ENCODE data around the gene EVL. TPM values are rescaled to one million over a fixed set of nuclear protein-coding genes. Genes with fewer than 3 reads are reported as not detected.

Gene EVL
- total RNA-seq, 1 donor, result 16.6 TPM

DNA sequence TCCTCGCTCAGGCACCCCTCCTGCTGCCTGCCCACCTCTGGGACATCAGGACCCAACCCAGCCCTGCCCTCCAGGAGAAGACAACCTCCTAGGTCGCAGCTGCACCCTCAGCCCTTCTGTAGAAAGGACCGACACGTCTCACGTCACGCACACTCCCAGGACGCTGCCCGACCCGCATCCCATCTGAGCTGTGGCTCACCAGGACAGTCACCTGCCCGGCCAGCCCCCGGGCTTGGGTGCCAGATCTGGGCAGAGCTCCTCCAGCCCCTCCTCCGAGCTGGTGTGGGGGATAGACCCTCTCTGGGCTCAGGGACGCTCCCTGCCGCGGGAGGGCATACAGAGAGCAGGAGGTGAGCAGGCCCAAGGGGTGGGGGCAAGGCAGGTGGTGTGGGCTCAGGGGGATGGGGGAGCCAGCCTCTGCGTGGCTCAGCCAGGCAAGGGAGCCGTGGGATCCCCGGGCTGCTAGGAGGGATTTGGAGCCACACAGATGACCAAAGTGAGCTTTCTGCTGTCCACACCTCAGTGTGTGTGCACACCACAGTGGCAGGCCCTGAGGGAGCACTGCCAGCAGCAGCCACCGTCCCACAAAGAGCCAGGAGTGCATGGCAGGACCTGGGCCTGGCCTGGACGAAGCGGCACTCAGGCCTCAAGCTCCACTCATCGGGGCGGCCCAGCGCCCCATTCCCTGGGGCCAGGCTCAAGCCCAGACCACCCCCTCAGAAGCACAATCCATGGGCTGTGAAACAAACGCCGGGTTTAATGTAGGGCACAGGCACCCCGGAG lies 80.7 kb downstream of the EVL start:
- TF ChIP-seq, protein P1, sequence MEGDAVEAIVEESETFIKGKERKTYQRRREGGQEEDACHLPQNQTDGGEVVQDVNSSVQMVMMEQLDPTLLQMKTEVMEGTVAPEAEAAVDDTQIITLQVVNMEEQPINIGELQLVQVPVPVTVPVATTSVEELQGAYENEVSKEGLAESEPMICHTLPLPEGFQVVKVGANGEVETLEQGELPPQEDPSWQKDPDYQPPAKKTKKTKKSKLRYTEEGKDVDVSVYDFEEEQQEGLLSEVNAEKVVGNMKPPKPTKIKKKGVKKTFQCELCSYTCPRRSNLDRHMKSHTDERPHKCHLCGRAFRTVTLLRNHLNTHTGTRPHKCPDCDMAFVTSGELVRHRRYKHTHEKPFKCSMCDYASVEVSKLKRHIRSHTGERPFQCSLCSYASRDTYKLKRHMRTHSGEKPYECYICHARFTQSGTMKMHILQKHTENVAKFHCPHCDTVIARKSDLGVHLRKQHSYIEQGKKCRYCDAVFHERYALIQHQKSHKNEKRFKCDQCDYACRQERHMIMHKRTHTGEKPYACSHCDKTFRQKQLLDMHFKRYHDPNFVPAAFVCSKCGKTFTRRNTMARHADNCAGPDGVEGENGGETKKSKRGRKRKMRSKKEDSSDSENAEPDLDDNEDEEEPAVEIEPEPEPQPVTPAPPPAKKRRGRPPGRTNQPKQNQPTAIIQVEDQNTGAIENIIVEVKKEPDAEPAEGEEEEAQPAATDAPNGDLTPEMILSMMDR (IDR thresholded peaks at IDR 0.05; ENCODE audit: extremely low read depth, low read depth, low read length), result no peak
- no peak overlapping the region for H3K4me2 ChIP-seq (ENCODE audit: insufficient read depth, low read length)
- H3K27me3 ChIP-seq (ENCODE audit: insufficient read depth, low read length), result peaks cover 2% of the 10 kb centered on the region
- peak; percentile 80 for DNase-seq (ENCODE audit: insufficient read length, low spot score, missing footprints)
- H3K79me2 ChIP-seq (ENCODE audit: insufficient read depth, low read length), result no peaks in the 10 kb centered on the region
- no peak overlapping the region for H3K4me3 ChIP-seq (ENCODE audit: insufficient read depth, low read length)
- no peaks in the 10 kb centered on the region for H3K4me1 ChIP-seq (ENCODE audit: insufficient read depth, low read length)
- no peaks in the 10 kb centered on the region for H3K9me3 ChIP-seq (ENCODE audit: low read depth, low read length)
- peaks cover 3% of the 10 kb centered on the region for H3K36me3 ChIP-seq (ENCODE audit: insufficient read depth, low read length)
- H3K27ac ChIP-seq (ENCODE audit: low read depth, low read length), result no peak overlapping the region
- no peaks in the 10 kb centered on the region for H4K20me1 ChIP-seq (ENCODE audit: insufficient read depth, low read length)
- no peak overlapping the region for H2AFZ ChIP-seq (ENCODE audit: low read length)

GRCh38 chr14:100146531-100147091 lies 81.4 kb downstream of the EVL start:
- H4K20me1 ChIP-seq (ENCODE audit: insufficient read depth, low read length), result no peaks in the 10 kb centered on the region

DNA sequence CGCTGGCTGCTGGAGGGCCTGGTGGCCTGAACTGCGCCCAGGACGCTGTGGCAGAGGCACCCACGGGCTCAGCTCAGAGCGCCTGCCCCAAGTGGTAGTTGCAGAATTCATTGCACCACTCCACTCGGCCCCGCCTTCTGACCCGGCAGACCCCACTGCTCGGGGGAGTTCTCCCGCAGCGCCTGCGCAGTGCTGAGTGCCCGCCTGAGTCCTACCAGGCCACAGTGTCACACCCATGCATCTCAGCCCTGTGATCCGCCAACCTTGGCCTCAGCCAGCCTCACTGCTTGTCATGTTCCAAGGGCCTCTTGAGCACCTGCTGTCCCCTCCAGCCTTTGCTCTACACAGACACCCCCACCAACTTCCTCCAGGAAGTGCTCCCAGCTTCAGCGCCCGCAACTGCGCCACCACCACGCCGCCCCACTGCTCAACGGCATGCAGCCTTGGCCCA lies 82.0 kb downstream of the EVL start:
- no peak overlapping the region for H2AFZ ChIP-seq (ENCODE audit: low read length)
- no peak for DNase-seq (ENCODE audit: insufficient read length, low spot score, missing footprints)
- peaks cover 3% of the 10 kb centered on the region for H3K36me3 ChIP-seq (ENCODE audit: insufficient read depth, low read length)
- H3K27me3 ChIP-seq (ENCODE audit: insufficient read depth, low read length), result peaks cover 2% of the 10 kb centered on the region
- H3K9me3 ChIP-seq (ENCODE audit: low read depth, low read length), result no peaks in the 10 kb centered on the region
- TF ChIP-seq, protein P1 (IDR thresholded peaks at IDR 0.05; ENCODE audit: extremely low read depth, low read depth, low read length), result no peak
- H3K4me1 ChIP-seq (ENCODE audit: insufficient read depth, low read length), result no peaks in the 10 kb centered on the region
- no peak overlapping the region for H3K4me2 ChIP-seq (ENCODE audit: insufficient read depth, low read length)
- no peak overlapping the region for H3K27ac ChIP-seq (ENCODE audit: low read depth, low read length)
- H4K20me1 ChIP-seq (ENCODE audit: insufficient read depth, low read length), result no peaks in the 10 kb centered on the region
- no peak overlapping the region for H3K4me3 ChIP-seq (ENCODE audit: insufficient read depth, low read length)
- H3K79me2 ChIP-seq (ENCODE audit: insufficient read depth, low read length), result no peaks in the 10 kb centered on the region

More at GRCh38 chr14:100146531-100147091, 81.4 kb downstream of the EVL start:
- H3K27me3 ChIP-seq (ENCODE audit: insufficient read depth, low read length), result peaks cover 2% of the 10 kb centered on the region
- H3K36me3 ChIP-seq (ENCODE audit: insufficient read depth, low read length), result peaks cover 3% of the 10 kb centered on the region
- H3K4me1 ChIP-seq (ENCODE audit: insufficient read depth, low read length), result no peaks in the 10 kb centered on the region
- H3K79me2 ChIP-seq (ENCODE audit: insufficient read depth, low read length), result no peaks in the 10 kb centered on the region
- no peak overlapping the region for H3K4me3 ChIP-seq (ENCODE audit: insufficient read depth, low read length)
- no peaks in the 10 kb centered on the region for H3K9me3 ChIP-seq (ENCODE audit: low read depth, low read length)
- no peak overlapping the region for H2AFZ ChIP-seq (ENCODE audit: low read length)
- no peak overlapping the region for H3K4me2 ChIP-seq (ENCODE audit: insufficient read depth, low read length)
- DNase-seq (ENCODE audit: insufficient read length, low spot score, missing footprints), result no peak
- no peak overlapping the region for H3K27ac ChIP-seq (ENCODE audit: low read depth, low read length)
- TF ChIP-seq, protein P1 (IDR thresholded peaks at IDR 0.05; ENCODE audit: extremely low read depth, low read depth, low read length), result no peak

Measured in osteoblast (primary cell).